H1 (cell line): ENCODE data around the gene MRPL39. TPM values are rescaled to one million over a fixed set of nuclear protein-coding genes. Genes with fewer than 3 reads are reported as not detected.

Source experiments
- CTCF ChIA-PET: fragments of 300-600 bp; sonication (Branson Sonifier 250); formaldehyde crosslinking; loops from one replicate; lab custom pipeline; 2021; ENCODE audit not compliant: partially characterized antibody; lab: Charles Lee
- POLR2A ChIA-PET: fragments of 300-600 bp; sonication (Branson Sonifier 250); formaldehyde crosslinking; loops from one replicate; lab custom pipeline; 2021; ENCODE audit warnings: inconsistent platforms; ENCODE audit not compliant: partially characterized antibody; lab: Charles Lee
- DNase-seq, 2 experiments: peaks; one replicate each; pipeline versions ENCODE4 v3.0.0 to v3.0.0-alpha.2; 2010 to 2022; ENCODE audit warnings: low spot score in 2 of 2, low read depth in 1 of 2, mixed read lengths in 1 of 2
- FAIRE-seq: peaks from 2 replicates; lab custom pipeline; 2011; peaks lifted over from hg19 to GRCh38; lab: Jason Lieb, UNC
- H2AFZ ChIP-seq: 2 replicates; pipeline ENCODE4 v1.8.1; 2012; ENCODE audit warnings: low read length, inconsistent platforms
- H2AK5ac ChIP-seq: 2 replicates; pipeline ENCODE4 v1.6.1; 2013; ENCODE audit warnings: low read depth, low read length
- H2BK120ac ChIP-seq: replicated peaks from 2 replicates; pipeline ENCODE3; 2013; ENCODE audit warnings: low read depth, low read length, inconsistent platforms
- H2BK12ac ChIP-seq: 2 replicates; pipeline ENCODE4 v1.6.1; 2013; ENCODE audit warnings: low read depth, low read length
- H2BK15ac ChIP-seq: 2 replicates; pipeline ENCODE4 v1.6.1; 2013; ENCODE audit warnings: low read length
- H2BK20ac ChIP-seq: 2 replicates; pipeline ENCODE4 v1.6.1; 2013; ENCODE audit warnings: low read length
- H2BK5ac ChIP-seq: 2 replicates; pipeline ENCODE4 v1.6.1; 2013; ENCODE audit warnings: low read depth, low read length
- H3K14ac ChIP-seq: 2 replicates; pipeline ENCODE4 v1.6.1; 2013; ENCODE audit warnings: inconsistent platforms; ENCODE audit not compliant: insufficient read length
- H3K18ac ChIP-seq: 2 replicates; pipeline ENCODE4 v1.6.1; 2013; ENCODE audit warnings: low read length; ENCODE audit errors: extremely low read depth
- H3K23ac ChIP-seq: 2 replicates; pipeline ENCODE4 v1.6.1; 2013; ENCODE audit warnings: inconsistent platforms; ENCODE audit not compliant: insufficient read length
- H3K23me2 ChIP-seq: 2 replicates; pipeline ENCODE4 v1.6.1; 2013; ENCODE audit warnings: low read depth, low read length
- H3K27ac ChIP-seq: 2 replicates; pipeline ENCODE4 v1.6.1; 2011; ENCODE audit warnings: low read depth, low read length, inconsistent platforms
- H3K27me3 ChIP-seq, 4 experiments: replicated peaks in 1 of 4; 1 replicate in 1 of 4; 2 replicates in 3 of 4; pipeline versions ENCODE4 v1.6.1 to v1.8.1; 2011 to 2013; ENCODE audit warnings: low read length in 3 of 4, mild to moderate bottlenecking in 3 of 4, inconsistent platforms in 2 of 4, mixed read lengths in 2 of 4, moderate library complexity in 1 of 4; ENCODE audit not compliant: control insufficient read depth in 3 of 4, insufficient read depth in 3 of 4; ENCODE audit errors: extremely low read depth in 1 of 4
- H3K36me3 ChIP-seq, 4 experiments: 2 replicates each; pipeline versions ENCODE4 v1.6.1 to v1.8.1; 2011 to 2013; ENCODE audit warnings: mild to moderate bottlenecking in 4 of 4, low read length in 3 of 4, moderate library complexity in 2 of 4, control low read depth in 1 of 4, inconsistent platforms in 1 of 4; ENCODE audit not compliant: insufficient read depth in 4 of 4, control insufficient read depth in 2 of 4
- H3K4ac ChIP-seq: replicated peaks from 2 replicates; pipeline ENCODE3; 2013; ENCODE audit warnings: low read length, low read depth, mixed read lengths, inconsistent platforms; ENCODE audit not compliant: insufficient read length
- H3K4me1 ChIP-seq, 4 experiments: replicated peaks in 1 of 4; 1 replicate in 1 of 4; 2 replicates in 3 of 4; pipeline versions ENCODE4 v1.6.1 to v1.8.1; 2011 to 2013; ENCODE audit warnings: low read length in 3 of 4, inconsistent platforms in 2 of 4, mixed read lengths in 1 of 4; ENCODE audit not compliant: insufficient read depth in 4 of 4, control insufficient read depth in 3 of 4
- H3K4me2 ChIP-seq, 2 experiments: 2 replicates each; pipeline versions ENCODE4 v1.6.1 to v1.8.1; 2011 to 2013; ENCODE audit warnings: low read depth in 2 of 2, low read length in 2 of 2, control low read depth in 1 of 2, inconsistent platforms in 1 of 2, mild to moderate bottlenecking in 1 of 2; ENCODE audit not compliant: insufficient read depth in 1 of 2
- H3K4me3 ChIP-seq, 4 experiments: fragments of 200-600, 300-600 bp in 1 of 4; sonication (generic), shearing (Covaris generic), sonication (Bioruptor Twin) in 1 of 4; 2 replicates each; pipeline versions ENCODE4 v1.5.1 to v1.8.1; 2011 to 2016; ENCODE audit warnings: low read length in 4 of 4, low read depth in 3 of 4, control low read depth in 2 of 4, inconsistent platforms in 2 of 4, mild to moderate bottlenecking in 2 of 4, mixed read lengths in 1 of 4, moderate library complexity in 1 of 4; ENCODE audit not compliant: insufficient read depth in 2 of 4; ENCODE audit errors: extremely low read depth in 1 of 4
- H3K56ac ChIP-seq: replicated peaks from 2 replicates; pipeline ENCODE3; 2013; ENCODE audit warnings: low read depth, mild to moderate bottlenecking, mixed read lengths, low read length, inconsistent platforms; ENCODE audit not compliant: insufficient read length
- H3K79me1 ChIP-seq: 2 replicates; pipeline ENCODE4 v1.6.1; 2013; ENCODE audit warnings: low read depth, low read length, control low read depth
- H3K79me2 ChIP-seq, 2 experiments: 2 replicates each; pipeline versions ENCODE4 v1.6.1 to v1.8.1; 2012 to 2013; ENCODE audit warnings: low read length in 2 of 2, mild to moderate bottlenecking in 2 of 2, inconsistent platforms in 1 of 2; ENCODE audit not compliant: insufficient read depth in 2 of 2, control insufficient read depth in 1 of 2
- H3K9ac ChIP-seq, 4 experiments: replicated peaks in 1 of 4; 1 replicate in 1 of 4; 2 replicates in 3 of 4; pipeline versions ENCODE4 v1.6.1 to v1.8.1; 2011 to 2013; ENCODE audit warnings: low read depth in 3 of 4, low read length in 3 of 4, control low read depth in 2 of 4, mild to moderate bottlenecking in 2 of 4, moderate library complexity in 2 of 4, inconsistent platforms in 1 of 4; ENCODE audit errors: extremely low read depth in 1 of 4
- H3K9me3 ChIP-seq, 2 experiments: 2 replicates each; pipeline versions ENCODE4 v1.6.1 to v1.8.1; 2012 to 2013; ENCODE audit warnings: mild to moderate bottlenecking in 2 of 2, moderate library complexity in 2 of 2, control low read depth in 1 of 2, inconsistent platforms in 1 of 2, low read depth in 1 of 2, low read length in 1 of 2, mixed read lengths in 1 of 2; ENCODE audit not compliant: insufficient read depth in 2 of 2
- H4K20me1 ChIP-seq, 2 experiments: replicated peaks in 1 of 2; 2 replicates each; pipeline versions ENCODE3 to v1.8.1; 2011 to 2013; ENCODE audit warnings: inconsistent platforms in 2 of 2, low read length in 2 of 2, mild to moderate bottlenecking in 1 of 2; ENCODE audit not compliant: insufficient read depth in 2 of 2, control insufficient read depth in 1 of 2
- H4K5ac ChIP-seq: 2 replicates; pipeline ENCODE4 v1.6.1; 2013; ENCODE audit warnings: low read length, low read depth, mixed read lengths, inconsistent platforms; ENCODE audit not compliant: insufficient read length
- H4K8ac ChIP-seq: 2 replicates; pipeline ENCODE4 v1.8.0; 2013; ENCODE audit warnings: mild to moderate bottlenecking, moderate library complexity, low read length, inconsistent platforms; ENCODE audit not compliant: insufficient read depth; ENCODE audit errors: extremely low read depth
- H4K91ac ChIP-seq: replicated peaks from 2 replicates; pipeline ENCODE3; 2013; ENCODE audit warnings: low read length, mixed read lengths, inconsistent platforms; ENCODE audit not compliant: insufficient read length
- CHD2 ChIP-seq: IDR thresholded peaks from 2 replicates; pipeline ENCODE4 v1.6.1; 2012; ENCODE audit warnings: low read length, improper control_type of control experiment
- KDM5A ChIP-seq: fragments of 200-600 bp; IDR thresholded peaks from 2 replicates; pipeline ENCODE4 v1.7.1; 2012; ENCODE audit warnings: mild to moderate bottlenecking, low read length, inconsistent platforms, mixed read lengths
- PHF8 ChIP-seq: fragments of 200-600 bp; sonication (generic); conservative IDR thresholded peaks from 2 replicates; pipeline ENCODE4 v1.7.1; 2012; ENCODE audit warnings: low read depth, mild to moderate bottlenecking, inconsistent platforms, low read length, moderate library complexity
- POU5F1 ChIP-seq: IDR thresholded peaks from 2 replicates; pipeline ENCODE4 v1.6.1; 2011; ENCODE audit warnings: low read depth, mild to moderate bottlenecking, low read length, moderate library complexity
- RFX5 ChIP-seq: IDR thresholded peaks from 2 replicates; pipeline ENCODE4 v1.6.1; 2011; ENCODE audit warnings: low read depth, low read length, improper control_type of control experiment, borderline replicate concordance
- SIN3A ChIP-seq, 2 experiments: IDR thresholded peaks in 1 of 2; conservative IDR thresholded peaks in 1 of 2; 2 replicates each; pipeline ENCODE4 v1.6.1; 2011 to 2012; ENCODE audit warnings: low read length in 2 of 2, improper control_type of control experiment in 1 of 2, low read depth in 1 of 2, mild to moderate bottlenecking in 1 of 2
- SP1 ChIP-seq: IDR thresholded peaks from 2 replicates; pipeline ENCODE4 v1.6.1; 2011; ENCODE audit warnings: low read depth, low read length
- TCF12 ChIP-seq: IDR thresholded peaks from 2 replicates; pipeline ENCODE4 v1.6.1; 2011; ENCODE audit warnings: low read depth, mild to moderate bottlenecking, low read length
- ZNF274 ChIP-seq: IDR thresholded peaks from 2 replicates; pipeline ENCODE4 v1.7.0; 2012; ENCODE audit warnings: low read length, borderline replicate concordance; ENCODE audit errors: extremely low read depth
- polyA plus RNA-seq, 7 experiments: library from polyadenylated mRNA; depleted of rRNA in 3 of 7; stranded (reverse) in 5 of 7; unstranded in 2 of 7; fragments of >200 nt in 5 of 7; fragments of 200-250 nt in 2 of 7; gene quantifications; 1 replicate in 5 of 7; 2 replicates in 1 of 7; 4 replicates in 1 of 7; pipeline versions ENCODE4 v1.2.1 to v1.2.3, GENCODE V29; 2011 to 2013; ENCODE audit warnings: missing spikeins in 2 of 7, mixed read lengths in 2 of 7
- total RNA-seq: library from RNA; stranded (reverse); fragmentation: NEBNext Ultra II Directional; extraction: Animal tissue kit (Norgen Biotek cat#: 25700); gene quantifications from 2 replicates; pipeline ENCODE4 v1.2.1, GENCODE V29; 2021
- TF ChIP-seq, protein P1 (sequence below): IDR thresholded peaks from 2 replicates; pipeline ENCODE4 v1.6.1; 2011; ENCODE audit warnings: low read length, improper control_type of control experiment
- TF ChIP-seq, protein P2 (sequence below), 3 experiments: IDR thresholded peaks; 1 replicate in 2 of 3; 2 replicates in 1 of 3; pipeline versions ENCODE4 v1.5.1 to v1.6.1; 2011; ENCODE audit warnings: low read length in 3 of 3, mild to moderate bottlenecking in 3 of 3, inconsistent platforms in 2 of 3, low read depth in 1 of 3, moderate library complexity in 1 of 3; ENCODE audit not compliant: insufficient read depth in 1 of 3; ENCODE audit errors: control extremely low read depth in 1 of 3

Gene MRPL39
- total and polyA plus RNA-seq, 2 of the 8 experiments (the other 6 are each of a cell fraction or from before 2014, with no cell fraction given): 20.3 to 43.2 TPM

DNA sequence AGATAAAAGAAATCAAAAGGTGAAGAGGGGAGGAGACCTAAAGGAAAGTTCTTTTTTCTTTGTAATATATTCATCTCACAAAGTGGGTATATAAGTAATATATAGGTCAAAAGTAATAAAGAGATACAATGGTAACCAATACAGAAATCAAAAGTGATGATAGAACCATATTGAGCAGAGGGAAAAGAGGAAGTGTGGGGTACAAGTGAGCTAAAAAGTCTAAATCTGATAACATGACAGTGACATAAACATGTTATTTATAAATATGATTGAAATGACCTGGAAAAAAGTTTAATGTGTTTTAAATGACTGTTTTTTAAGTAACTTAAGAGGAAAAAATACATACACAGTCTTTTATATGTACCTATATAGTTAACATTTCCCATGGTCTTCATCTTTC lies 70.5 kb downstream of the MRPL39 start:
- no peak overlapping the region for H2AFZ ChIP-seq
- no peak overlapping the region for H3K56ac ChIP-seq
- no peak overlapping the region for H3K4ac ChIP-seq
- ChIA-PET POLR2A (interaction anchor here (0.7 kb wide), 1 partner anchor 24 kb away, joined by 3 read pairs; no protein-coding TSS in a partner anchor), CTCF (interaction anchor here (0.7 to 1.4 kb wide), 2 partner anchors 29 to 130 kb away, joined by 3 read pairs; no protein-coding TSS in a partner anchor)
- no peak overlapping the region for H4K91ac ChIP-seq
- FAIRE-seq: no peak
- H3K4me3 ChIP-seq: no peak overlapping the region
- H3K79me1 ChIP-seq: no peaks in the 10 kb centered on the region
- H3K36me3 ChIP-seq: no peaks in the 10 kb centered on the region
- no peak overlapping the region for H2BK12ac ChIP-seq
- no peak overlapping the region for H4K5ac ChIP-seq
- no peaks in the 10 kb centered on the region for H3K9me3 ChIP-seq
- H3K27me3 ChIP-seq: no peaks in the 10 kb centered on the region
- H3K79me2 ChIP-seq: no peaks in the 10 kb centered on the region
- H3K4me1 ChIP-seq: peaks cover 0 to 2% (median 0%) of the 10 kb centered on the region in 4 experiments; a peak in 1 of 7 replicates
- no peak overlapping the region for H2BK15ac ChIP-seq
- no peaks in the 10 kb centered on the region for H3K23me2 ChIP-seq
- no peak overlapping the region for H3K9ac ChIP-seq
- no peak overlapping the region for H3K18ac ChIP-seq
- no peak overlapping the region for H2AK5ac ChIP-seq
- H2BK120ac ChIP-seq: no peak overlapping the region
- no peak overlapping the region for H3K23ac ChIP-seq
- no peaks in the 10 kb centered on the region for H4K20me1 ChIP-seq
- no peak overlapping the region for H2BK5ac ChIP-seq
- no peak overlapping the region for H3K4me2 ChIP-seq
- H4K8ac ChIP-seq: no peak overlapping the region
- H3K27ac ChIP-seq: no peak overlapping the region
- DNase-seq: no peak
- no peak overlapping the region for H3K14ac ChIP-seq
- H2BK20ac ChIP-seq: no peak overlapping the region
- no peak for TF ChIP-seq POU5F1
- TF ChIP-seq KDM5A: no peak
- no peak for TF ChIP-seq ZNF274
- TF ChIP-seq PHF8: no peak
- TF ChIP-seq SP1: no peak
- no peak for TF ChIP-seq SIN3A (conservative IDR thresholded peaks at IDR 0.05 in 1 of 2, IDR thresholded peaks at IDR 0.05 in 1 of 2; ENCODE audit: low read depth in 1 of 2, low read length in 2 of 2)
- TF ChIP-seq, protein P1, sequence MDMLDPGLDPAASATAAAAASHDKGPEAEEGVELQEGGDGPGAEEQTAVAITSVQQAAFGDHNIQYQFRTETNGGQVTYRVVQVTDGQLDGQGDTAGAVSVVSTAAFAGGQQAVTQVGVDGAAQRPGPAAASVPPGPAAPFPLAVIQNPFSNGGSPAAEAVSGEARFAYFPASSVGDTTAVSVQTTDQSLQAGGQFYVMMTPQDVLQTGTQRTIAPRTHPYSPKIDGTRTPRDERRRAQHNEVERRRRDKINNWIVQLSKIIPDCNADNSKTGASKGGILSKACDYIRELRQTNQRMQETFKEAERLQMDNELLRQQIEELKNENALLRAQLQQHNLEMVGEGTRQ: no peak
- no peak for TF ChIP-seq TCF12
- TF ChIP-seq RFX5: no peak
- TF ChIP-seq, protein P2, sequence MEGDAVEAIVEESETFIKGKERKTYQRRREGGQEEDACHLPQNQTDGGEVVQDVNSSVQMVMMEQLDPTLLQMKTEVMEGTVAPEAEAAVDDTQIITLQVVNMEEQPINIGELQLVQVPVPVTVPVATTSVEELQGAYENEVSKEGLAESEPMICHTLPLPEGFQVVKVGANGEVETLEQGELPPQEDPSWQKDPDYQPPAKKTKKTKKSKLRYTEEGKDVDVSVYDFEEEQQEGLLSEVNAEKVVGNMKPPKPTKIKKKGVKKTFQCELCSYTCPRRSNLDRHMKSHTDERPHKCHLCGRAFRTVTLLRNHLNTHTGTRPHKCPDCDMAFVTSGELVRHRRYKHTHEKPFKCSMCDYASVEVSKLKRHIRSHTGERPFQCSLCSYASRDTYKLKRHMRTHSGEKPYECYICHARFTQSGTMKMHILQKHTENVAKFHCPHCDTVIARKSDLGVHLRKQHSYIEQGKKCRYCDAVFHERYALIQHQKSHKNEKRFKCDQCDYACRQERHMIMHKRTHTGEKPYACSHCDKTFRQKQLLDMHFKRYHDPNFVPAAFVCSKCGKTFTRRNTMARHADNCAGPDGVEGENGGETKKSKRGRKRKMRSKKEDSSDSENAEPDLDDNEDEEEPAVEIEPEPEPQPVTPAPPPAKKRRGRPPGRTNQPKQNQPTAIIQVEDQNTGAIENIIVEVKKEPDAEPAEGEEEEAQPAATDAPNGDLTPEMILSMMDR (IDR thresholded peaks at IDR 0.05; ENCODE audit: control extremely low read depth in 1 of 3, insufficient read depth in 1 of 3, low read depth in 1 of 3, low read length in 3 of 3): no peak
- no peak for TF ChIP-seq CHD2
